IMR-90 (cell line): ENCODE data around the gene SRGAP3.

Source experiments
- BHLHE40 ChIP-seq: fragments of 150-350 bp; IDR thresholded peaks from 2 replicates; pipeline ENCODE4 v1.6.1; 2016; ENCODE audit warnings: mild to moderate bottlenecking, low read depth, low read length
- CEBPB ChIP-seq: IDR thresholded peaks from 2 replicates; pipeline ENCODE4 v1.6.1; 2012; ENCODE audit warnings: low read depth, low read length, improper control_type of control experiment
- CTCF ChIP-seq: conservative IDR thresholded peaks from 2 replicates; pipeline ENCODE4 v1.5.1; 2012; ENCODE audit warnings: mild to moderate bottlenecking, low read depth, low read length, improper control_type of control experiment
- ELK1 ChIP-seq: fragments of 150-350 bp; IDR thresholded peaks from 2 replicates; pipeline ENCODE4 v1.6.1; 2016; ENCODE audit warnings: low read depth, mild to moderate bottlenecking, low read length, moderate library complexity, borderline replicate concordance
- FOS ChIP-seq: fragments of 150-350 bp; IDR thresholded peaks from 2 replicates; pipeline ENCODE4 v1.6.1; 2016; ENCODE audit warnings: low read depth, low read length
- POLR2A ChIP-seq: IDR thresholded peaks from 2 replicates; pipeline ENCODE4 v1.6.1; 2012; ENCODE audit warnings: mild to moderate bottlenecking, low read depth, low read length
- RFX5 ChIP-seq: IDR thresholded peaks from 2 replicates; pipeline ENCODE4 v1.8.0; 2012; ENCODE audit warnings: low read depth, mild to moderate bottlenecking, low read length, moderate library complexity
- SMC3 ChIP-seq: fragments of 150-350 bp; IDR thresholded peaks from 2 replicates; pipeline ENCODE4 v1.6.1; 2016; ENCODE audit warnings: low read depth, mild to moderate bottlenecking, antibody characterized with exemption, low read length, moderate library complexity
- USF2 ChIP-seq: fragments of 150-350 bp; IDR thresholded peaks from 2 replicates; pipeline ENCODE4 v1.6.1; 2017; ENCODE audit warnings: mild to moderate bottlenecking, antibody characterized with exemption, low read length, low read depth

GRCh38 chr3:9260305-9260704, 10.9 kb upstream of the SRGAP3 start:
- TF ChIP-seq POLR2A (no peak), CTCF (no peak), RFX5 (no peak), USF2 (no peak), BHLHE40 (no peak), FOS (no peak), SMC3 (no peak), CEBPB (no peak), ELK1 (no peak)
